NOMO-1 treated with DMSO at 0.1 percent for 48 hours (cell line): ENCODE measurements around the gene H2AZ2.
"Not testable (repeated sequence)": the region's sequence is repeated elsewhere in the genome, so short reads cannot be mapped to it uniquely, and the experiment has no call there.

ENCODE experiments used
- DNase-seq: peaks from one replicate; lab custom pipeline; 2025; ENCODE audit not compliant: unreplicated experiment; lab: John Stamatoyannopoulos, UW

H2AZ2 gene

GRCh38 chr7:44787762-44788161 is 60.1 kb downstream of the H2AZ2 start:
- no peak for DNase-seq

GRCh38 chr7:44787041-44787440 is 60.8 kb downstream of the H2AZ2 start:
- no peak for DNase-seq

- DNase-seq = not testable (repeated sequence)
Observed at GRCh38 chr7:44785218-44785617, 62.7 kb downstream of the H2AZ2 start.

- DNase-seq = no peak
Observed at GRCh38 chr7:44784364-44784763, 63.5 kb downstream of the H2AZ2 start.

- no peak for DNase-seq
Observed at GRCh38 chr7:44783407-44783806, 64.5 kb downstream of the H2AZ2 start.

DNA sequence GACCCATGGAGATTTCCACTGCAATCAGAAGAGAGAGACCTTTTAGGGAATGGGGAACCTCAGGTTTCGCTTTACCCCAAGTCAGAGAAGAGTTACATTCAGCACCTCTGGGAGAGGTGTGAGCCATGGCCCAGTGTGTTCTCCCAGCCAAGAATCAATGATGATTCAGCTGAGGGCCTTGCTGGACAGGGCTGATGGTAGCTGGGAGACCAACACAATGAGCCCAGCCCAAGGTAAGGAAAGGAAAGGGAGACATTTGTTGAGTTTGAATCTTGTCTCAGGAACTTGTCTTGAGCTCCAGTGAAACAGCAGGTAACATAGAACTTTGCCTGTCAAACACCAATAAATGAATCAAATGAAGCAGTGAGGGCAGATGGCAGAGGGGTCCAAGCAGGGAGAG is 65.4 kb downstream of the H2AZ2 start:
- no peak for DNase-seq
